HG03135 (cell line): ENCODE results near the gene ADSS1.

Source experiments
- ATAC-seq: cut with Tn5 transposase; IDR thresholded peaks from one replicate; pipeline ENCODE4 v1.9.1; 2021; ENCODE audit warnings: mild to moderate bottlenecking, moderate library complexity; ENCODE audit not compliant: unreplicated experiment

Gene ADSS1

GRCh38 chr14:104686624-104687517 lies 37.2 kb upstream of the ADSS1 start:
- no peak for ATAC-seq

GRCh38 chr14:104687601-104688504 lies 36.2 kb upstream of the ADSS1 start:
- no peak for ATAC-seq

GRCh38 chr14:104688505-104689108 lies 35.4 kb upstream of the ADSS1 start:
- ATAC-seq: no peak

GRCh38 chr14:104689109-104689880 lies 34.7 kb upstream of the ADSS1 start, which contains the start of gene INF2:
TSS of gene INF2 (plus strand) at chr14:104689618. CDS start at chr14:104701366, 11,748 bp downstream.
- no peak for ATAC-seq

GRCh38 chr14:104689881-104690711 lies 33.9 kb upstream of the ADSS1 start:
- ATAC-seq: no peak

- ATAC-seq: no peak
Observed at GRCh38 chr14:104690861-104691455, 33.1 kb upstream of the ADSS1 start.

GRCh38 chr14:104691546-104692260 lies 32.3 kb upstream of the ADSS1 start:
- ATAC-seq: no peak

GRCh38 chr14:104692261-104692938 lies 31.6 kb upstream of the ADSS1 start:
- no peak for ATAC-seq

- no peak for ATAC-seq
Observed at GRCh38 chr14:104692939-104693315, 31.1 kb upstream of the ADSS1 start.

- no peak for ATAC-seq
Observed at GRCh38 chr14:104693482-104694431, 30.3 kb upstream of the ADSS1 start.

GRCh38 chr14:104694475-104694950 lies 29.5 kb upstream of the ADSS1 start:
- no peak for ATAC-seq

- no peak for ATAC-seq
Observed at GRCh38 chr14:104694991-104695659, 28.9 kb upstream of the ADSS1 start.

- no peak for ATAC-seq
Observed at GRCh38 chr14:104695660-104696000, 28.4 kb upstream of the ADSS1 start.

- ATAC-seq: no peak
Observed at GRCh38 chr14:104696671-104697316, 27.2 kb upstream of the ADSS1 start.

GRCh38 chr14:104697317-104697703 lies 26.7 kb upstream of the ADSS1 start:
- no peak for ATAC-seq
